Measurements from ENCODE around the gene MRPL36.

Gene MRPL36

DNA sequence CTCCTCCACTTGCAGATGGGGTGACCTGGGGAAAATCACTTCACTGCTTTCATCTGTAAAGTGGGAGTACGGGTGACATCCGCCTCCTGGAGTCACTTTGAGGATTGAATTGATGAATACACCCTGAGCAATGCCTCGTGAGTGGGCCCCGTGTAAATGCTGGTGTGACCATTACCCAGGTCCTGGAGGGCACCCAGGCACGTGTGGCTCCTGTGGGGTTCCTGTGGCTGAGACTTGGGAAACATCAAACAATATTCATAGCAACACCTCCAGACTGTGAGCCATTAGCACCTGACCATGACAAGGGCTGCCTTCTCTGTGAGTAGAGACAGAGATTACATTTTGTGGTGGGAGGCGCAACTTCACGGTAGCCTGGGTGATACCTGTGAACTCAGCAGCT lies 11.4 kb downstream of the MRPL36 start:
- DNase-seq (ENCODE audit: low read depth): no peak

DNA sequence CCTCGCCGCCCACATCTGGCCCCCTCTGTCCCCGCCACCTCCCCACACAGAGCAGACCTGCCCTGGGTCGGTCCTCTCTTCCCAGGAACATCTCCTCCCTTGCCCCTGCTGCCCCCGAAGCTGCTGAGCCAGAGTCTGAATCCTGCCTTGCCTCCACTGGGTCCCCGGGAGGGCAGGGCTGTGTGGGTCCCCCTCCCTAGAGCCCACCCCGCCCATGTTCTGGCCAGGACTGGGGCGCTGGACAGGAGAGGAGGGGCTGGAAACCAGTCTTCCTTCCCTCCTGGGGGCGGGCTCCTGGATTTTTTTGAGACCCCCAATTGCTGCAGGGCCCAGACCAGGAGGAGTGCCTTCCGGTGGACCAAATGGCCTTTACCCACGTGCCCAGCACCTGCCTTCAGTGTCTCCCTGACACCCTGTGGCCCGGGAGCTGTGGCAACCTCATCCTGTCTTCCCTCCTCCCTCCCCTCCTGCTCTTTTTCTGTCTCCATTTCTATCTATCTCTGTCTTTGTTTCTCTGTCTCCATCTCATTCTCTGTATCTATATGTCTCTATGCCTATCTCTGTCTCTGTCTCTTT lies 12.1 kb downstream of the MRPL36 start:
- no peak overlapping the region for H3K4me3 ChIP-seq (ENCODE audit: low read depth, low read length)
- no peak for DNase-seq (ENCODE audit: low read depth)
- TF ChIP-seq CTCF (conservative IDR thresholded peaks at IDR 0.05; ENCODE audit: low read depth, low read length): no peak

More for the DNA sequence above, 11.4 kb downstream of the MRPL36 start:
- TF ChIP-seq CTCF (conservative IDR thresholded peaks at IDR 0.05; ENCODE audit: low read depth, low read length): no peak
- no peak overlapping the region for H3K4me3 ChIP-seq (ENCODE audit: low read depth, low read length)

DNA sequence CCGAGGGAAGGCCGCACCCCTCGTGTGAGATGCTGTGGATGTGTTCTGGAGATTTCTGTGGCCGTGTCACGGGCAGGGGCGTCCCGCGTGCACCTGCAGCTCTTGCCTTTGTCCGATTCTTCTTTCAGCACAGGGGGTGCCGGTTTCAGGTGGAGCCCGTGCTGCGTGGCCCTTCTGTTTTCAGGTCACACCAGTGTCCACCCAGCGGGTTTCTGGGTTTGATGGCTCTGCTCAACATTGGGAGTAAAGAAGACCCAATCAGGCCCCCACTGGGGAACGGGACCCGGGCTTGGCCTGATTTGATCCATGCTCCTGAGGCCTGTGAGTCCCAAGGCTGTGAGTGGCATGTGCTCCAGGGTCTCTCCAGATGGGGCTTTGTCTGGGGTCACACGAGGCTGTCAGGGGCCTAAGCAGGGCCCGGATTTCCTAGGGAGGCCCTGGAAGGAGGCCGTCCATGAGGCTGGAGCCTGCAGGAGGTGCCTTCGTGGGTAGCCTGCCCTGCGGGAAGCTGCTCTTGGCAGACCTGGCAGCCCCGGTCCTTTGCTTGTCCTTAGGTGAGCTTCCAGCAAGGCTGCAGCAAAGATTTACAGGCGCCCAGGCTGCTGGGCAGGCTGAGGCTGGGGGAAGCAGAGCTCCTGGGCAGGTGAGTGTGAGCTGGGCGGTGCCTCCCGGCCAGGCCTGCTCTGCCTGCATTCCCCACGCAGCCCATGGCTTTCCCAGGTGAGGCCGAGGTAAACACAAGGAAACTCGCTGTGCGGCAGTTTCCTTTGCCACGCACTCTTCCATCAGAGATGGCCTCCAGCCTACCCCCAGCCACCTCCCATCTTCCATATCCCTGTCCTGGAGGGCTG lies 12.8 kb downstream of the MRPL36 start:
- DNase-seq (ENCODE audit: low read depth): no peak
- H3K4me3 ChIP-seq (ENCODE audit: low read depth, low read length): no peak overlapping the region
- no peak for TF ChIP-seq CTCF (conservative IDR thresholded peaks at IDR 0.05; ENCODE audit: low read depth, low read length)

DNA sequence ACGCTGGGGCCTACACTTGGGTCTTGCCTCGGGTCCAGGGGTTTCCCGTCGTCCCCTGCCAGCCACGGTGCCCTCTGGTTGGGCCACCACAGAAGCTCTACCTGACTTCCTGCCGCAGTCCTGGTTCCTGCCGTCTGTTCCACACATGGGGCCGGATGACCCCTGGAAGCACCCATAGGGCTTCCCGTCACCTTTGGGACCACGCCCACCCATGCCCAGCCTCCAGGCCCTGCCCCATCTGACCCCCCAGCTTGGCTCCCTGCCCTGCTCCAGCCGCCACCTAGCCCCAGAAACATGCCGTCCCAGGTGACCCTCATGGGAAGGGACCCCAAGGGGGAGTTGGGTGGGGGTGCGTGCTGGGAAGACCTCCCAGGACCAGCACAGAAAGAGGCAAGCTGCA lies 13.7 kb downstream of the MRPL36 start:
- no peak for TF ChIP-seq CTCF (conservative IDR thresholded peaks at IDR 0.05; ENCODE audit: low read depth, low read length)
- DNase-seq (ENCODE audit: low read depth): no peak

DNA sequence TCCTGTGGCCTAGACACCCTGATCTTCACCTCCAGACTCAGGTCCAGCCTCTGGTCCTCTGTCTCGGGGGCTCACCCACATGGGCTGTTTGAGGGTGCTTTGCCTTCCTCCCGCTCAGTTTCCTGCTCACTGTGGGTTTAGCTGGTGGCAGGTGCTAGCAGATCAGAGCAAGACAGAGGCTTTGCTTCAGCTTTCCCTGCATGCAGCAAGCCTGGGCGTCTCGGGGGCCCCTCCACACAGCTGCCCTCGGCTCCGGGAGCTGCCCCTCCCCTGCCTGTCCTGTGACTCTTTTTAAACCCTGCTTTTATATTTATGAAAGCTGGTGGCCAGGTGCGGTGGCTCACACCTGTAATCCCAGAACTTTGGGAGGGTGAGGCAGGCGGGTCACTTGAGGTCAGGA lies 14.6 kb downstream of the MRPL36 start:
- no peak overlapping the region for H3K4me3 ChIP-seq (ENCODE audit: low read depth, low read length)
- no peak for DNase-seq (ENCODE audit: low read depth)
- no peak for TF ChIP-seq CTCF (conservative IDR thresholded peaks at IDR 0.05; ENCODE audit: low read depth, low read length)

More for the DNA sequence above, 13.7 kb downstream of the MRPL36 start:
- H3K4me3 ChIP-seq (ENCODE audit: low read depth, low read length): no peak overlapping the region

DNA sequence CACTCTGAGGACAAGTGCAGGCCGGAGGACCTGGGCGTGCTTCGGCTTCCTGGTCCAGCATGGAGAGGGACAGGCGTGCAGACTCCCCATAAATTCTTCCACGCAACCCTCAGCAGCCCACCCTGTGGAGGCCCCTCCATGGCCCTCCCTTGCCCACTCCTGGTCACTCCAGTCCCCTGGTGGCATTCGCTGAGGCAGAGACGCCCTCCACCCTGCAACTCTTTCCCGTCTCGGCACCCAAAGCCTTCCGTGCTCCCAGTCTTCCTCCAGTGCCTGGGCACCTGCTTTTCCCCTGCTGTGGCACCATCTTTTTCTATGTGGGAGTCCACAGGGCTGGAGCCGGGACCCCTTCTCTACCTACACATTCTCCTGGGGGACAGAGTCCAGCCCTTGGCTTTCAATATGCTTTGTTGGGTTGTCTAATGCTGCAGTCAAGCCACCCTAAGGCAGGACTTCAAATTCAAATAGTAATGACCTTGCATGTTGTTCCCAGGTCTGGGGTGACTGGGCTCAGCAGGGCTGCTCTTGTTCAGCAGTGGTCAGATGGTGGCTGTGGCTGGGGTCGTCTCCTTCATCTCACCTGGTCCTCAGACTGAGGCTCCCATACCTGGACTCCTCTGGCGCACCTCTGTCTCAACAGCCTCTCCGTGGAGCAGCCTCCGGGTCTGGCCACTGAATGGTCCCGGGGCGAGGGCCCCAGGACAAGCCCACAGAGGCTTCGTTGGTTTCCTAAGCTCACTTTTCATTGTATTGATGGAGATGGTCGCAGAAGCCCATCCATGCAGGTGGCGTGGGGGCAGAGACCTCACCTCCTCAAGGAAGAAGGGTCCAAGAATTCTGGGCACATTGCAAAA lies 15.2 kb downstream of the MRPL36 start:
- no peak for DNase-seq (ENCODE audit: low read depth)
- no peak overlapping the region for H3K4me3 ChIP-seq (ENCODE audit: low read depth, low read length)
- TF ChIP-seq CTCF (conservative IDR thresholded peaks at IDR 0.05; ENCODE audit: low read depth, low read length): no peak
